ENCODE results near the gene SYNDIG1L. TPM values are rescaled to one million over a fixed set of nuclear protein-coding genes. Genes with fewer than 3 reads are reported as not detected.

Gene SYNDIG1L
- total RNA-seq, 2 donors from 2014 or later = not detected

GRCh38 chr14:74356892-74357575, 69.0 kb downstream of the SYNDIG1L start:
- ATAC-seq = no peak

More at GRCh38 chr14:74356892-74357575, 69.0 kb downstream of the SYNDIG1L start:
- H3K36me3 Mint-ChIP-seq = no peaks in the 10 kb centered on the region
- no peak overlapping the region for H3K27ac Mint-ChIP-seq
- H3K9me3 Mint-ChIP-seq = no peaks in the 10 kb centered on the region
- no peak for DNase-seq (ENCODE audit: low spot score in 2 of 2)

Other genes starting within 250 kb of the SYNDIG1L start
- gene VSX2, start 186.8 kb downstream of the SYNDIG1L start, total RNA-seq = not detected
- gene ABCD4, start 123.3 kb downstream of the SYNDIG1L start, total RNA-seq = 10 to 100 TPM; 40.0 to 48.0 TPM
- gene VRTN, start 77.7 kb downstream of the SYNDIG1L start, total RNA-seq = not detected
- 10 to 100 TPM; 28.0 to 54.9 TPM for gene NPC2, start 67.1 kb upstream of the SYNDIG1L start, total RNA-seq
- gene ISCA2, start 67.6 kb upstream of the SYNDIG1L start, total RNA-seq = 10 to 100 TPM; 30.7 to 34.5 TPM
- under 1 TPM in 1 of 2 donors, not detected in 1; 0.49 TPM for gene LTBP2, start 186.0 kb upstream of the SYNDIG1L start, total RNA-seq